SK-N-SH (cell line): Measurements from ENCODE around the gene KAT6B. TPM values are rescaled to one million over a fixed set of nuclear protein-coding genes. Genes with fewer than 3 reads are reported as not detected.

Experiments used
- CTCF ChIA-PET: fragments of 300-600, 350-600 bp; formaldehyde crosslinking; extraction: SDS; loops from one replicate; lab custom pipeline; 2021; lab: Yijun Ruan, JAX
- POLR2A ChIA-PET: fragments of 350-600 bp; sonication (Branson Sonifier 250); formaldehyde crosslinking; extraction: SDS; loops from one replicate; lab custom pipeline; 2020; ENCODE audit warnings: antibody characterized with exemption, inconsistent platforms; lab: Yijun Ruan, JAX
- DNase-seq: peaks from one replicate; pipeline ENCODE4 v3.0.0; 2012
- H2AFZ ChIP-seq: fragments of 200-600 bp; sonication (generic); 2 replicates; pipeline ENCODE4 v1.8.1; 2016; ENCODE audit warnings: antibody characterized with exemption, mild to moderate bottlenecking, low read depth
- H3F3A ChIP-seq: fragments of 200-600 bp; sonication (generic); replicated peaks from 2 replicates; pipeline ENCODE3; 2016; ENCODE audit warnings: antibody characterized with exemption, mild to moderate bottlenecking; ENCODE audit not compliant: insufficient read depth
- H3K27ac ChIP-seq, 2 experiments: fragments of 200-500 bp in 1 of 2; fragments of 200-600 bp in 1 of 2; sonication (Bioruptor generic) in 1 of 2; sonication (generic), shearing (Covaris generic) in 1 of 2; 2 replicates each; pipeline versions ENCODE4 v1.5.1 to v1.6.1; 2014 to 2016; ENCODE audit warnings: low read depth in 2 of 2, inconsistent platforms in 1 of 2, low read length in 1 of 2, mild to moderate bottlenecking in 1 of 2, mixed read lengths in 1 of 2
- H3K27me3 ChIP-seq: fragments of 200-600 bp; sonication (generic), shearing (Covaris generic); 2 replicates; pipeline ENCODE4 v1.6.1; 2016; ENCODE audit warnings: mixed run types; ENCODE audit not compliant: insufficient read depth
- H3K36me3 ChIP-seq, 2 experiments: fragments of 200-500 bp in 1 of 2; fragments of 200-600 bp in 1 of 2; sonication (Bioruptor generic) in 1 of 2; sonication (generic) in 1 of 2; replicated peaks in 1 of 2; 2 replicates each; pipeline versions ENCODE3 to v1.5.1; 2014 to 2016; ENCODE audit warnings: low read length in 1 of 2, mild to moderate bottlenecking in 1 of 2; ENCODE audit not compliant: insufficient read depth in 2 of 2, control insufficient read depth in 1 of 2
- H3K4me1 ChIP-seq, 2 experiments: fragments of 200-500 bp in 1 of 2; fragments of 200-600 bp in 1 of 2; sonication (Bioruptor generic) in 1 of 2; sonication (generic), shearing (Covaris generic) in 1 of 2; 2 replicates each; pipeline versions ENCODE4 v1.5.1 to v1.6.1; 2014 to 2016; ENCODE audit warnings: low read depth in 1 of 2, low read length in 1 of 2, mixed run types in 1 of 2; ENCODE audit not compliant: insufficient read depth in 2 of 2, control insufficient read depth in 1 of 2
- H3K4me2 ChIP-seq: fragments of 200-600 bp; sonication (generic), shearing (Covaris generic); 2 replicates; pipeline ENCODE4 v1.6.1; 2017; ENCODE audit warnings: mixed run types
- H3K4me3 ChIP-seq, 2 experiments: fragments of 200-500 bp in 1 of 2; fragments of 200-600 bp in 1 of 2; sonication (Bioruptor generic) in 1 of 2; sonication (generic), shearing (Covaris generic) in 1 of 2; 2 replicates each; pipeline versions ENCODE4 v1.5.1 to v1.8.1; 2014 to 2016; ENCODE audit warnings: low read depth in 2 of 2, inconsistent platforms in 1 of 2, low read length in 1 of 2, mild to moderate bottlenecking in 1 of 2, mixed read lengths in 1 of 2, moderate library complexity in 1 of 2
- H3K79me2 ChIP-seq: fragments of 200-600 bp; sonication (generic); 2 replicates; pipeline ENCODE4 v1.8.1; 2017; ENCODE audit warnings: mild to moderate bottlenecking; ENCODE audit not compliant: insufficient read depth
- H3K9ac ChIP-seq: fragments of 200-600 bp; sonication (generic); 2 replicates; pipeline ENCODE4 v1.6.1; 2017; ENCODE audit warnings: mixed run types
- H3K9me2 ChIP-seq: fragments of 200-600 bp; sonication (generic); 2 replicates; pipeline ENCODE4 v1.6.1; 2017; ENCODE audit warnings: mixed run types
- H3K9me3 ChIP-seq: fragments of 200-600 bp; sonication (generic); 2 replicates; pipeline ENCODE4 v1.6.1; 2017; ENCODE audit warnings: mixed run types, mild to moderate bottlenecking, moderate library complexity
- H4K20me1 ChIP-seq: fragments of 200-600 bp; sonication (generic); 2 replicates; pipeline ENCODE4 v1.6.1; 2017; ENCODE audit warnings: mild to moderate bottlenecking, mixed run types; ENCODE audit not compliant: insufficient read depth
- CHD2 ChIP-seq: fragments of 150-350 bp; IDR thresholded peaks from 2 replicates; pipeline ENCODE4 v1.6.1; 2018; ENCODE audit warnings: low read length; ENCODE audit not compliant: partially characterized antibody
- EP300 ChIP-seq, 2 experiments: IDR thresholded peaks; 2 replicates each; pipeline versions ENCODE4 v1.4.0 to v1.6.1; 2012; ENCODE audit warnings: borderline replicate concordance in 1 of 2, low read depth in 1 of 2, low read length in 1 of 2
- EZH2phosphoT487 ChIP-seq: fragments of 200-600 bp; sonication (generic); IDR thresholded peaks from 2 replicates; pipeline ENCODE4 v1.6.1; 2017; ENCODE audit warnings: low read depth, mixed run types, mild to moderate bottlenecking, antibody characterized with exemption, moderate library complexity, borderline replicate concordance
- FOXJ3 ChIP-seq: sonication (generic); formaldehyde crosslinking; IDR thresholded peaks from 2 replicates; pipeline ENCODE4 v1.5.1; 2020; ENCODE audit warnings: mild to moderate bottlenecking, missing genetic modification reagents
- GATA2 ChIP-seq: sonication (generic); formaldehyde crosslinking; IDR thresholded peaks from 2 replicates; pipeline ENCODE4 v1.5.0; 2020; ENCODE audit warnings: mild to moderate bottlenecking, missing genetic modification reagents
- IRF3 ChIP-seq: fragments of 150-350 bp; IDR thresholded peaks from 2 replicates; pipeline ENCODE4 v1.6.1; 2016; ENCODE audit warnings: mild to moderate bottlenecking, low read depth, low read length
- JUND ChIP-seq: IDR thresholded peaks from 2 replicates; pipeline ENCODE4 v1.4.0; 2012
- MEF2A ChIP-seq: IDR thresholded peaks from 2 replicates; pipeline ENCODE4 v1.4.0; 2012; ENCODE audit warnings: low read depth, borderline replicate concordance
- MXI1 ChIP-seq: IDR thresholded peaks from 2 replicates; pipeline ENCODE4 v1.6.1; 2012; ENCODE audit warnings: mild to moderate bottlenecking, low read depth, low read length, improper control_type of control experiment
- NFIC ChIP-seq: IDR thresholded peaks from 2 replicates; pipeline ENCODE4 v1.4.0; 2012; ENCODE audit warnings: borderline replicate concordance
- RAD21 ChIP-seq: IDR thresholded peaks from 2 replicates; pipeline ENCODE4 v1.6.1; 2012; ENCODE audit warnings: mild to moderate bottlenecking, low read length
- RCOR1 ChIP-seq: fragments of 150-350 bp; IDR thresholded peaks from 2 replicates; pipeline ENCODE4 v1.6.1; 2017; ENCODE audit warnings: antibody characterized with exemption, low read length
- REST ChIP-seq: IDR thresholded peaks from 2 replicates; pipeline ENCODE4 v1.6.1; 2012; ENCODE audit warnings: mild to moderate bottlenecking, low read depth, low read length, moderate library complexity
- RXRA ChIP-seq: IDR thresholded peaks from 2 replicates; pipeline ENCODE4 v1.4.0; 2012; ENCODE audit warnings: low read depth, mild to moderate bottlenecking, borderline replicate concordance
- SMC3 ChIP-seq: IDR thresholded peaks from 2 replicates; pipeline ENCODE4 v1.6.1; 2012; ENCODE audit warnings: low read depth, low read length, improper control_type of control experiment
- TCF12 ChIP-seq: IDR thresholded peaks from 2 replicates; pipeline ENCODE4 v1.4.0; 2012
- TEAD4 ChIP-seq: IDR thresholded peaks from 2 replicates; pipeline ENCODE4 v1.4.0; 2012; ENCODE audit warnings: mild to moderate bottlenecking, borderline replicate concordance; ENCODE audit not compliant: insufficient read depth
- USF2 ChIP-seq: fragments of 150-350 bp; IDR thresholded peaks from 2 replicates; pipeline ENCODE4 v1.6.1; 2017; ENCODE audit warnings: antibody characterized with exemption, low read length, low read depth, borderline replicate concordance
- ZBTB33 ChIP-seq: IDR thresholded peaks from 2 replicates; pipeline ENCODE4 v1.4.0; 2012; ENCODE audit warnings: low read depth, borderline replicate concordance
- WGBS: methylation state at CpG from one replicate; pipeline ENCODE4 v1.1.6; 2017; ENCODE audit warnings: low lambda C conversion rate; 5-methylcytosine and 5-hydroxymethylcytosine counted together
- polyA plus RNA-seq, 3 experiments: library from polyadenylated mRNA; depleted of rRNA; stranded (reverse); fragments of >200 nt; gene quantifications; 2 replicates each; pipeline ENCODE4 v1.2.3, GENCODE V29; 2012

The KAT6B gene
- polyA plus RNA-seq, 1 of the 3 experiments (the other 2 are of a cell fraction): 4.3 TPM

- TF ChIP-seq FOXJ3 (CRISPR knock-in tag) (no peak), IRF3 (no peak), MXI1 (no peak), TEAD4 (no peak), NFIC (no peak), MEF2A (no peak)
- TF ChIP-seq, all 33 proteins: peak for 0
These were observed 188.3 kb downstream of the KAT6B start (continued) for GRCh38 chr10:75014516-75015230.

GRCh38 chr10:75015442-75015841, 189.0 kb downstream of the KAT6B start:
- H3K9ac ChIP-seq: no peak overlapping the region
- H3K27ac ChIP-seq: peak overlapping the region in 1 of 2 experiments; percentile 60; a peak in 2 of 4 replicates
- 54% methylated on average over 5 of the region's 5 CpGs for WGBS
- peaks cover 2 to 13% of the 10 kb centered on the region in 2 experiments for H3K36me3 ChIP-seq
- no peak overlapping the region for H3K4me2 ChIP-seq
- POLR2A ChIA-PET: no interaction called here
- CTCF ChIA-PET: interaction anchor here (3.1 kb wide), 1 partner anchor 772 kb away, joined by 12 read pairs; no protein-coding TSS in a partner anchor
- H4K20me1 ChIP-seq: no peaks in the 10 kb centered on the region
- peak; percentile 36 for DNase-seq
- no peaks in the 10 kb centered on the region for H3K27me3 ChIP-seq
- no peaks in the 10 kb centered on the region for H3K79me2 ChIP-seq
- no peaks in the 10 kb centered on the region for H3K9me3 ChIP-seq
- peaks cover 6 to 18% of the 10 kb centered on the region in 2 experiments; a peak in 2 of 4 replicates for H3K4me1 ChIP-seq
- H3K9me2 ChIP-seq: no peaks in the 10 kb centered on the region
- H3K4me3 ChIP-seq: no peak overlapping the region
- H3F3A ChIP-seq: peaks cover 3% of the 10 kb centered on the region
- no peak overlapping the region for H2AFZ ChIP-seq
- TF ChIP-seq SMC3 (no peak), TCF12 (no peak), GATA2 (peak; percentile 48; the same call in 1 of the 2 replicates), FOXJ3 (CRISPR knock-in tag) (no peak), IRF3 (no peak), EP300 (IDR thresholded peaks at IDR 0.05; ENCODE audit: borderline replicate concordance in 1 of 2, low read depth in 1 of 2, low read length in 1 of 2) (peak in 1 of 2 experiments; percentile 76; a peak in 2 of 4 replicates), RAD21 (no peak), RXRA (no peak), EZH2phosphoT487 (no peak), TEAD4 (no peak), RCOR1 (peak; percentile 52; the same call in 1 of the 2 replicates), ZBTB33 (no peak), CHD2 (no peak), USF2 (no peak), REST (no peak), JUND (no peak), MXI1 (0 out of 2 replicates have a peak, but pooled peaks have one; percentile 35)
